GM19468 (cell line): ENCODE results near the gene ZDHHC19.
"Not testable (repeated sequence)": the region's sequence is repeated elsewhere in the genome, so short reads cannot be mapped to it uniquely, and the experiment has no call there.

Source experiments
- ATAC-seq: cut with Tn5 transposase; IDR thresholded peaks from one replicate; pipeline ENCODE4 v1.9.1; 2021; ENCODE audit warnings: mild to moderate bottlenecking, moderate library complexity, moderate number of reproducible peaks; ENCODE audit not compliant: unreplicated experiment; ENCODE audit errors: extremely low read depth

Gene ZDHHC19, protein sequence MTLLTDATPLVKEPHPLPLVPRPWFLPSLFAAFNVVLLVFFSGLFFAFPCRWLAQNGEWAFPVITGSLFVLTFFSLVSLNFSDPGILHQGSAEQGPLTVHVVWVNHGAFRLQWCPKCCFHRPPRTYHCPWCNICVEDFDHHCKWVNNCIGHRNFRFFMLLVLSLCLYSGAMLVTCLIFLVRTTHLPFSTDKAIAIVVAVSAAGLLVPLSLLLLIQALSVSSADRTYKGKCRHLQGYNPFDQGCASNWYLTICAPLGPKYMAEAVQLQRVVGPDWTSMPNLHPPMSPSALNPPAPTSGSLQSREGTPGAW

GRCh38 chr3:196210673-196211556 lies at the start of gene ZDHHC19:
Gene ZDHHC19 (minus strand): TSS chr3:196211400. CDS start chr3:196211315, 85 bp downstream.
- ATAC-seq, result no peak

DNA sequence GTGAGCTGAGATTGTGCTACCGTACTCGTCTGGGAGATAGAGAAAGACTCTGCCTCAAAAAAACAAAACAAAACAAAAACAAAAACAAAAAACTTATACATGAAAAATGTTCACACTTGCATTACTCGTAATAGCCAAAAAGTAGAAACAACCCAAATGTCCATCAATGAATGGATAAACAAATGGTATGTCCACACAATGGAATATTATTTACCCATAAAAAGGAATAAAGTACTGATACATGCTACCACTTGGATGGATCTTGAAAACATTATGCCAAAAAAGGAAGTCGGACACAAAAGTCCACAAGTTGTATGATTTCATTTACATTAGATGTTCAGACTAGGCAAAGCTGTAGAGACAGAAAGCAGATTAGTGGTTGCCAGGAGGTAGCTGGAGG lies 49.6 kb upstream of the ZDHHC19 start:
- no peak for ATAC-seq

DNA sequence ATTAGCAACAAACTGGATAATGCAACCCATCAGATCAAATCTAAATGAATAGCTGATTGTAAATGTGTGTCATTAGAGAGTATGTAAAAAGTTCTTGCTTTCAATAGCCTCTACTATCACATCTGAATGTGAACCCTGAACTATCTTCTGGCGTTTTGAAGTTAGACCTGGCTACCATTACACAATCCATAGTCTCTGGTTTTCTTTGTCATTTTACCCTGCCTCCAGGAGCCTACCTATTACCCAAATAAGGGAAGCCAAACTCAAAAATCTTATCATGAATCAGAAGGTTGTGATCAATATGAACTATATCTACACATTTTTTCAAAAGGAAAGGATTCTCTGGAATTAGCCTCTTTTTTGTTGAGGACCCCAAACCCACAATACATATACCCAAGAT lies 44.6 kb upstream of the ZDHHC19 start:
- ATAC-seq, result no peak

- ATAC-seq, result no peak
Measured at GRCh38 chr3:196254376-196255283, 43.4 kb upstream of the ZDHHC19 start.

DNA sequence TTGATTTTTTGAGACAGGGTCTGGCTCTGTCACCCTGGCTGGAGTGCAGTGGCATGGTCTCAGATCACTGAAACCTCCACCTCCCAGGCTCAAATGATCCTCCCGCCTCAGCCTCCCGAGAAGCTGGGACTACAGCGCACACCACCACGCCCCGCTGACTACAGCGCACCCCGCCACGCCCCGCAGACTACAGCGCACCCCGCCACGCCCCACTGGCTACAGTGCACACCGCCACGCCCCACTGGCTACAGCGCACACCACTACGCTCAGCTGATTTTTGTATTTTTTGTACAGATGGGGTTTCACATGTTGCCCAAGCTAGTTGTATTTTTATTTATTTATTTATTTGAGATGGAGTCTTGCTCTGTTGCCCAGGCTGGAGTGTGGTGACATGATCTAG lies 40.7 kb upstream of the ZDHHC19 start:
- ATAC-seq, result no peak

DNA sequence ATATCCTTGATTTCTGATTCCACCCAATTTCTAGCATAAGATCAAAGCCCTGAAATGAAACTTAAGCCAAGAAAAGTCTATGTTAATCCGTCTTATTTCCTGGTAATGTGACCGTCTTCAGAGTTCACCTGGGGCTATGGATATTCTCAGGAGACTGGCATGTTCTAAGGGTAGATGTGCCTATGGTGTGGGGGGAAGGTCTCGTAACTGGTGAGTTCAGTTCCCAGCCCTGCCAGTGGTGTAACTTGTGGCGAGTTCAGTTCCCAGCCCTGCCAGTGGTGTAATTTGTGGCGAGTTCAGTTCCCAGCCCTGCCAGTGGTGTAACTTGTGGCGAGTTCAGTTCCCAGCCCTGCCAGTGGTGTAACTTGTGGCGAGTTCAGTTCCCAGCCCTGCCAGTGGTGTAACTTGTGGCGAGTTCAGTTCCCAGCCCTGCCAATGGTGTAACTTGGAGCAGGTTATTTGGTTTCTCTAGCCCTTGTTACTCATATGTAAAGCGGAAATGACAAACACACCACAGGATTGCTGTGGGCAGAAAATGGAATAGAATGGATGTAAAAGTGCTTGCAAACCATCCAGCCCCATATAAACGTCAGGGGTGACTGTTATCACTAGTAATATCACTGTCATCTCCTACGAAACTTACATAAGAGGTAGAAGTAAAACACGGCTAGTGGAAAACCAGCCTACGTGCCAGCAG lies 35.6 kb upstream of the ZDHHC19 start:
- ATAC-seq, result no peak

DNA sequence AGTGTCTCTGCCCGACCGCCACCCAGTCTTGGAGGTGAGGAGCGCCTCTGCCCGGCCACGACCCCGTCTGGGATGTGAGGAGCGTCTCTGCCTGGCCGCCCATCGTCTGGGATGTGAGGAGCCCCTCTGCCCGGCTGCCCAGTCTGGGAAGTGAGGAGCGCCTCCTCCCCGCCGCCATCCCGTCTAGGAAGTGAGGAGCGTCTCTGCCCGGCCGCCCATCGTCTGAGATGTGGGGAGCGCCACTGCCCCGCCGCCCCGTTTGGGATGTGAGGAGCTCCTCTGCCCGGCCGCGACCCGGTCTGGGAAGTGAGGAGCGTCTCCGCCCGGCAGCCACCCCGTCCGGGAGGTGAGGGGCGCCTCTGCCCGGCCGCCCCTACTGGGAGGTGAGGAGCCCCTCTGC lies 33.0 kb upstream of the ZDHHC19 start:
- not testable (repeated sequence) for ATAC-seq

GRCh38 chr3:196241704-196242103 lies 30.5 kb upstream of the ZDHHC19 start:
- ATAC-seq, result no peak

GRCh38 chr3:196240424-196240823 lies 29.2 kb upstream of the ZDHHC19 start:
- no peak for ATAC-seq

- no peak for ATAC-seq
Measured at GRCh38 chr3:196238612-196239560, 27.7 kb upstream of the ZDHHC19 start.

GRCh38 chr3:196237203-196237602 lies 26.0 kb upstream of the ZDHHC19 start:
- no peak for ATAC-seq

- no peak for ATAC-seq
Measured at GRCh38 chr3:196236223-196236622, 25.0 kb upstream of the ZDHHC19 start.

DNA sequence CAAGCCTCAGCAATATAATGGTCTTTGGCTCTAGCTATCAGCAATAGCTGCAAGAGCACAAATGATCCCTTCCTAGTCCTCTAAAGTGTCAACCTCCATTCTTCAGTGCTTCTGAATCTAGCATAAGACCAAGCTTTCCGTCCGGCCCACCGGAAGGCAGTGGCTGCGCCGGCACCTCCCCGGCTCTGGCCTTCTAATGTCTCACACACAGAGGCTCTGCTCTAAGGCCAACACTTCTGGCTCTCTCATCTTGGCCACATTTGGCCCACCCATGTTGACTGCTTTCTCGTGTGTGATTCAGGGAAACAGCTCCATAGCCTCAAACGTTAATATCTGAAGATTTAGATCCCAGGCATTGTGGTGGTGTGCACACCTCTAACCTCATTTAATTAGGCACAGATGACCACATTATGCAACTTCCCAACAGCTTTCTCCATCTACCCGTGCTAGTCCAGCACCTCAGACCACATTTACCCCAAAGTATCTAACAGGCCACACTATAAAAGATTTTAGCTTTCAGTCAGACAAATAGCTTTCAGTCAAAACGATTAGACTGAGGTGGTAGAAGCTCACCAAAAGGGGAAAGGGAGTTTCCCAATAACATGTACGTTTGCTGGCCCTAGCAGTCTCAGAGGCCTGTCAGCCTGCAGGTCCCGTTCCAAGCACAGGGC lies 24.4 kb upstream of the ZDHHC19 start:
- no peak for ATAC-seq

DNA sequence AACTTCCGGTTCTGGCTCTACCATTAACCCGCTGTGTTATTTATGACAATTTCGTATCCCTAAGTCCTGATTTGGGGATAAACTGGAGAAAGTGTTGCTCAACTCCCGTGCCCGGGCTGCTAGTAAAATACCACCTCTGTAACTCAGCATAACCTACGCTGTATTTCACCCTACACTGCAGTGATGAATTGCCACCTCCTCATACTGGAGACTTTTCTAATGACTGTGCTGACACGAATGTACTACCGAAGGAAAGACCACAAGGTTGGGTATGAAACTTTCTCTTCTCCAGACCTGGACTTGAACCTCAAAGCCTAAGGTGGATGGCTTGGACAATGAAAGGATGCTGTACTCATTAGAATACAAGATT lies 21.7 kb upstream of the ZDHHC19 start:
- ATAC-seq, result no peak

DNA sequence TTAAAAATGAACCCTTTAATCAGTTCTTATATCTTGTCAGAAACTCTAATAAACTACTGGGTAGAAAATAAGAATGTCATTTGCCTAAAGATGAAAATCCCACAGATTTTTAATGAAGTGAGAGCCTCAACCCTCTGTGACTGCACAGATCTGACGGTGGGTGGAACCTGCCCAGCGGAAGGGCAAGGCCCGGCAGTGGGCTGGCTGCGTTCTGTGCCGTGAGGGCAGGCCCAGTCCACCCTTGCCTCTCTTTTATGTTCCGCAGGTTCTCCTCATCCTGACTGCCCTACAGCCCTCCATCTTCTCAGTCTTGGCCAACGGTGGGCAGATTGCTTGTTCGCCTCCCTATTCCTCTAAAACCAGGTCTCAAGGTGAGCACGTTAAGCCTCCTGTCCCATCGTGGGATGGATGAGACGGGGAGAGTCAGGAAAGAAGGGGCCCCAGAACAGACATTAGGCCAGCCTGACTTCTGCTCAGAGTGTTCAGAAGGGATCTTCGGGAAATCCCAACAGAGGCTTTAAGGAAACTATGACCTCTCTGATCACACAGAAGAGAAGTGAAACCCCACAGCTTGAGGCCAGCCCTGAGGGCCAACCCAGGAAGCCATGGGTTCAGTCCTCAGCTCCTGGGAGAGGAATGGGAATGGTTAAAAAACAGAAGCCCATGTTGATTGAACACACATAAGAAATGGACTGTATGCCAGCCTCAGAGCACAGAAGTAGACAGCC lies 21.1 kb upstream of the ZDHHC19 start:
- no peak for ATAC-seq

GRCh38 chr3:196227629-196228493 lies 16.7 kb upstream of the ZDHHC19 start:
- ATAC-seq, result no peak

DNA sequence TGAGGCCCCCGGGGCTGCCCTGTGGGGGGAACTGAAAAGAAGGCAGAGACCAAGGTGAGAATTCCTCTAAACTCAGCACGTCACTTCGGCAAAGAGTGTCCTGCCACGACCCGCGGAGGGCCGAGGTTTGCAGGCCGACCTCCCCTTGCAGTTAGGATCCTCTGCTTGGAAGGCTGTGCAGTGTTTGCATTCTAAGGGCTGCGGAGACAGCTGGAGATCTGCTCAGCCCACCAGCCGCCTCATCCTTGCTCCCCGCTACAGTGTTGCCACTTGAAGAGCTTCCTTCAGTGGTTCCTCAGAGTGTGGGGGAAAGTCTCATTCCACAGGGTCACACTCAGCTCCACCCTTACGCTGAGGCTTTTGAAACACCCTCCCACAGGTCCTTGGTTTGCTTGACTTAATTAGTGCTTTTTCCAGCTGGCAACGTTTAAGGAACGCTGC lies 15.9 kb upstream of the ZDHHC19 start:
- no peak for ATAC-seq
